ENCODE data around the gene DCAF15.
"Not testable (repeated sequence)": the region's sequence is repeated elsewhere in the genome, so short reads cannot be mapped to it uniquely, and the experiment has no call there.

DCAF15 gene

GRCh38 chr19:13961826-13962698 lies 9.8 kb downstream of the DCAF15 start:
- no peak for TF ChIP-seq ZFX (IDR thresholded peaks at IDR 0.05; ENCODE audit: borderline replicate concordance)
- TF ChIP-seq CTCF (IDR thresholded peaks at IDR 0.05): no peak
- no peak overlapping the region for H3K27ac ChIP-seq

GRCh38 chr19:13962699-13963602 lies 10.6 kb downstream of the DCAF15 start:
- no peak overlapping the region for H3K27ac ChIP-seq
- TF ChIP-seq CTCF (IDR thresholded peaks at IDR 0.05) (no peak), ZFX (IDR thresholded peaks at IDR 0.05; ENCODE audit: borderline replicate concordance) (no peak)

GRCh38 chr19:13963603-13964105 lies 11.3 kb downstream of the DCAF15 start:
- TF ChIP-seq CTCF (IDR thresholded peaks at IDR 0.05) (no peak), ZFX (IDR thresholded peaks at IDR 0.05; ENCODE audit: borderline replicate concordance) (no peak)

GRCh38 chr19:13964776-13965175 lies 12.5 kb downstream of the DCAF15 start:
- H3K27ac ChIP-seq: no peak overlapping the region
- TF ChIP-seq CTCF (IDR thresholded peaks at IDR 0.05) (no peak), ZFX (IDR thresholded peaks at IDR 0.05; ENCODE audit: borderline replicate concordance) (no peak)

More at GRCh38 chr19:13963603-13964105, 11.3 kb downstream of the DCAF15 start:
- no peak overlapping the region for H3K27ac ChIP-seq

- TF ChIP-seq ZFX (IDR thresholded peaks at IDR 0.05; ENCODE audit: borderline replicate concordance): no peak
- no peak overlapping the region for H3K27ac ChIP-seq
These were observed 13.1 kb downstream of the DCAF15 start for GRCh38 chr19:13965377-13965896.

GRCh38 chr19:13965926-13966683 lies 13.8 kb downstream of the DCAF15 start:
- no peak overlapping the region for H3K27ac ChIP-seq
- no peak for TF ChIP-seq CTCF (IDR thresholded peaks at IDR 0.05)
- no peak for TF ChIP-seq ZFX (IDR thresholded peaks at IDR 0.05; ENCODE audit: borderline replicate concordance)

- H3K27ac ChIP-seq: no peak overlapping the region
- TF ChIP-seq ZFX (IDR thresholded peaks at IDR 0.05; ENCODE audit: borderline replicate concordance): no peak
- no peak for TF ChIP-seq CTCF (IDR thresholded peaks at IDR 0.05)
These were observed 14.4 kb downstream of the DCAF15 start for GRCh38 chr19:13966684-13967128.

GRCh38 chr19:13967206-13967605 lies 14.9 kb downstream of the DCAF15 start:
- not testable (repeated sequence) for H3K27ac ChIP-seq
